Stomach (tissue), 9 donors: ENCODE results near the gene POU3F1. TPM values are rescaled to one million over a fixed set of nuclear protein-coding genes. Genes with fewer than 3 reads are reported as not detected.

Source experiments
- DNase-seq, 2 donors: peaks; one replicate each; pipeline versions ENCODE4 v3.0.0 to v3.0.0-alpha.2; 2013 to 2019
- H3K27ac ChIP-seq, 5 donors: fragments of 200-600 bp in 4 of 5; sonication (generic) in 4 of 5; one replicate each; pipeline ENCODE4 v1.5.1; 2013 to 2019; ENCODE audit warnings: mild to moderate bottlenecking in 1 of 5, moderate library complexity in 1 of 5
- H3K27me3 ChIP-seq, 3 donors: fragments of 200-600 bp; sonication (generic); one replicate each; pipeline ENCODE4 v1.5.1; 2017 to 2019; ENCODE audit warnings: mixed run types in 1 of 3
- H3K36me3 ChIP-seq, 4 donors: fragments of 200-600 bp; sonication (generic); 1 replicate in 3 of 4; 2 replicates in 1 of 4; pipeline ENCODE4 v1.5.1; 2016 to 2019
- H3K4me1 ChIP-seq, 4 donors: fragments of 200-600 bp; sonication (generic); one replicate each; pipeline ENCODE4 v1.5.1; 2016 to 2019
- H3K4me3 ChIP-seq, 4 donors: fragments of 200-600 bp; sonication (generic) in 3 of 4; one replicate each; pipeline ENCODE4 v1.5.1; 2016 to 2019; ENCODE audit warnings: mild to moderate bottlenecking in 1 of 4
- H3K9me3 ChIP-seq, 4 donors: fragments of 200-600 bp; sonication (generic); one replicate each; pipeline ENCODE4 v1.5.1; 2016 to 2019
- EP300 ChIP-seq: sonication (generic); formaldehyde crosslinking; IDR thresholded peaks from one replicate; pipeline ENCODE4 v1.6.1; 2017; ENCODE audit warnings: antibody characterized with exemption
- POLR2A ChIP-seq, 4 donors: fragments of 450-650 bp; IDR thresholded peaks; one replicate each; pipeline ENCODE4 v1.6.1; 2016; ENCODE audit warnings: antibody characterized with exemption in 4 of 4, control low read depth in 2 of 4, mild to moderate bottlenecking in 1 of 4, moderate library complexity in 1 of 4
- POLR2AphosphoS5 ChIP-seq, 3 donors: sonication (generic); formaldehyde crosslinking; IDR thresholded peaks; one replicate each; pipeline ENCODE4 v1.6.1; 2016; ENCODE audit warnings: antibody characterized with exemption in 3 of 3
- WGBS, 5 donors: extraction: QIAGEN DNeasy Blood & Tissue Kit in 3 of 5; methylation state at CpG; one replicate each; pipeline versions ENCODE4 v1.1.5 to v1.1.7; 2013 to 2018; 5-methylcytosine and 5-hydroxymethylcytosine counted together
- intact Hi-C: fragments of 100-400 bp; cut with DNase I; formaldehyde crosslinking; loops from one replicate; pipeline ENCODE4 v1.15.1; 2023; ENCODE audit warnings: low total_unique reads
- polyA plus RNA-seq, 3 donors: library from polyadenylated mRNA; stranded (reverse); fragments of 200-250 nt; gene quantifications; one replicate each; pipeline ENCODE4 v1.2.3, GENCODE V29; 2013
- total RNA-seq, 5 donors: library from RNA; depleted of rRNA; stranded (reverse); fragments of >200 nt; gene quantifications; one replicate each; pipeline versions ENCODE4 v1.1.0 to v1.2.3, GENCODE V29; 2014 to 2016
- TF ChIP-seq, protein P1 (sequence below), 7 experiments: fragments of 450-650 bp in 4 of 7; fragments of 200-600 bp in 3 of 7; sonication (generic) in 3 of 7; IDR thresholded peaks; one replicate each; pipeline ENCODE4 v1.5.1; 2016 to 2019; ENCODE audit warnings: antibody characterized with exemption in 7 of 7, control low read depth in 2 of 7, mild to moderate bottlenecking in 1 of 7
- donor health status: healthy with polysubstance abuse.
- donor health status: Bipolar disorder and iron deficiency.
- donor health status: healthy.

The POU3F1 gene
- total and polyA plus RNA-seq, 8 donors: 0.20 TPM; not detected in 7

DNA sequence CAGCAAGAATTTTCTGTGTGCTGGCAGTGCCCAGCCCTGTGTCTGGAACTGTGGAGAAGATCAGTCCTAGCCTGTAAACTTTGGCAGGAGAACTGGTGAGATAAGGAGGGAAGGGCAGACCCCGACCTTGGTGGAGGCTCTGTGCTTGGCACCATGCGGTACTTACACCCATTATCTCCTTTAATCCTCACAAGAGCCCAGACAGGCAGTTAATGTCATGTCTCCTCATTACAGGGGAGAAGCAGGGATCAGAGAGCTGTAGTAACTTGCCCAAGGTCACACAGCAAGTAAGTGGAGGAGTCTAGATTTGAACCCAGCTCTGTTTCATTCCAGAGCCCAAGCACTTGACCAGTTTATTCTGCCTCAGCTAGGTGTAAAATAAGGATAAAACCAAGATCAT lies 13.9 kb upstream of the POU3F1 start:
- Histone ChIP-seq H3K4me3 (no peak overlapping the region), H3K27ac (no peak overlapping the region), H3K27me3 (peaks cover 0 to 2% (median 0%) of the 10 kb centered on the region in 3 donors), H3K9me3 (no peaks in the 10 kb centered on the region), H3K4me1 (no peaks in the 10 kb centered on the region), H3K36me3 (no peaks in the 10 kb centered on the region)
- WGBS, 5 donors: 35 to 57% (median 54%) methylated on average over 2 of the region's 2 CpGs
- TF ChIP-seq POLR2AphosphoS5 (IDR thresholded peaks at IDR 0.05) (no peak), EP300 (no peak), POLR2A (IDR thresholded peaks at IDR 0.05) (no peak)
- TF ChIP-seq, protein P1, sequence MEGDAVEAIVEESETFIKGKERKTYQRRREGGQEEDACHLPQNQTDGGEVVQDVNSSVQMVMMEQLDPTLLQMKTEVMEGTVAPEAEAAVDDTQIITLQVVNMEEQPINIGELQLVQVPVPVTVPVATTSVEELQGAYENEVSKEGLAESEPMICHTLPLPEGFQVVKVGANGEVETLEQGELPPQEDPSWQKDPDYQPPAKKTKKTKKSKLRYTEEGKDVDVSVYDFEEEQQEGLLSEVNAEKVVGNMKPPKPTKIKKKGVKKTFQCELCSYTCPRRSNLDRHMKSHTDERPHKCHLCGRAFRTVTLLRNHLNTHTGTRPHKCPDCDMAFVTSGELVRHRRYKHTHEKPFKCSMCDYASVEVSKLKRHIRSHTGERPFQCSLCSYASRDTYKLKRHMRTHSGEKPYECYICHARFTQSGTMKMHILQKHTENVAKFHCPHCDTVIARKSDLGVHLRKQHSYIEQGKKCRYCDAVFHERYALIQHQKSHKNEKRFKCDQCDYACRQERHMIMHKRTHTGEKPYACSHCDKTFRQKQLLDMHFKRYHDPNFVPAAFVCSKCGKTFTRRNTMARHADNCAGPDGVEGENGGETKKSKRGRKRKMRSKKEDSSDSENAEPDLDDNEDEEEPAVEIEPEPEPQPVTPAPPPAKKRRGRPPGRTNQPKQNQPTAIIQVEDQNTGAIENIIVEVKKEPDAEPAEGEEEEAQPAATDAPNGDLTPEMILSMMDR (IDR thresholded peaks at IDR 0.05): no peak
- intact Hi-C loops: no loop called here
- DNase-seq: no peak

DNA sequence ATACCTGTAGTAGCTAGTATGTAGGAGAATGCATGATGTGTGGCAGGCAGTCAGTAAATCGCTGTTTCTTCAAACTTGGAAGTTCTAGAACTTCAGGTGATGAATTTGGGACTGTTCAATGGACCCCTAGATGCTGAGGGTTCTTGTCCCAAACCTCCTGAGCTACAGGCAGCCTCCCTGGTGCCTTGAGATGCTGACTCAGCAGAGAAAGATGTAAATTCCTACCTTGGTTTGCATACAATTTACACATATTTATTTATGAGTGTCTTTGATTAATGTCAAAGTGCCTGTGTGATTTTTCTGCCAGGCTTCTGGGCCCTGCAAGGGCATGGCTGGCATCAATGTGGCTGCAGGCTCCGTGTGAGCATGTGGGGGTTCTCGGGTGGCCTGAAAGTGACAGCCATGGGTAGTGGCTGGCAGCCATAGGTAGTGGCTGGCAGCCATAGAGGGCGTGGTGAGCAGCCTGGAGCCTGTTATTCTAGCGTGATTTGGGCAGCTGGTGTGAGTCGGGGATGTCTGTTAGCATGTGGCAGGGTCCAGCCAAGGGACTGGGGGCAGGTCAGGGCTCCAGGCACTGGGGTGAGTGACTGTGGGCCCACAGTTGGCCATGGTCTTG lies 13.2 kb upstream of the POU3F1 start:
- no peaks in the 10 kb centered on the region for H3K9me3 ChIP-seq
- no peaks in the 10 kb centered on the region for H3K4me1 ChIP-seq
- H3K27ac ChIP-seq: no peak overlapping the region
- WGBS, 5 donors: 56 to 75% (median 61%) methylated on average over 5 to 6 of the region's 6 CpGs
- H3K27me3 ChIP-seq: peaks cover 0 to 9% (median 0%) of the 10 kb centered on the region in 3 donors
- intact Hi-C loops: no loop called here
- H3K36me3 ChIP-seq: no peaks in the 10 kb centered on the region
- no peak for DNase-seq
- TF ChIP-seq, protein P1 (IDR thresholded peaks at IDR 0.05): no peak
- TF ChIP-seq POLR2A (IDR thresholded peaks at IDR 0.05) (no peak), POLR2AphosphoS5 (IDR thresholded peaks at IDR 0.05) (no peak), EP300 (no peak)
- H3K4me3 ChIP-seq: no peak overlapping the region

DNA sequence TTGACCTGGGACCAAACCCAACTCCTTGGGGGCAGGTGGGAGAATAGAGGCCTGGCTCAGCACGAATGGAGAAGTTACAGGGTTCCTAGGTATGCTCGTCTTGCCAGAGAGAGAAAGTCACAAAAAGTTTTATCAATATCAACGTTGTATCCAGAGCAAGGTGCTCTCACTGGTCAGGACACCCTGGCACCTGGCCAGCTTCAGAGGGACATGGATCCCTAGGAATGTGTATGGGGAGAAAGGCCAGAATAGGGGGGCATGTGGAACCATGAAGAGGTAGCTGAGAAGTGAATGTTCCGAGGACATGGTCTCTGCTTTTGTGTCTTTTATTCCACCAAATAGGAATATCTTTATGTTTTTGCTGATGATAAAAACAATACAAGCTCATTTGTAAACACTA lies 9.4 kb upstream of the POU3F1 start:
- intact Hi-C loops: no loop called here
- Histone ChIP-seq H3K27ac (no peak overlapping the region), H3K27me3 (peaks cover 0 to 44% (median 4%) of the 10 kb centered on the region in 3 donors), H3K36me3 (no peaks in the 10 kb centered on the region), H3K4me1 (no peaks in the 10 kb centered on the region), H3K9me3 (no peaks in the 10 kb centered on the region), H3K4me3 (no peak overlapping the region)
- TF ChIP-seq POLR2A (IDR thresholded peaks at IDR 0.05) (no peak), EP300 (no peak), POLR2AphosphoS5 (IDR thresholded peaks at IDR 0.05) (no peak)
- TF ChIP-seq, protein P1 (IDR thresholded peaks at IDR 0.05): no peak
- DNase-seq: no peak
- WGBS, 5 donors: 56 to 72% (median 64%) methylated on average over 4 of the region's 4 CpGs

DNA sequence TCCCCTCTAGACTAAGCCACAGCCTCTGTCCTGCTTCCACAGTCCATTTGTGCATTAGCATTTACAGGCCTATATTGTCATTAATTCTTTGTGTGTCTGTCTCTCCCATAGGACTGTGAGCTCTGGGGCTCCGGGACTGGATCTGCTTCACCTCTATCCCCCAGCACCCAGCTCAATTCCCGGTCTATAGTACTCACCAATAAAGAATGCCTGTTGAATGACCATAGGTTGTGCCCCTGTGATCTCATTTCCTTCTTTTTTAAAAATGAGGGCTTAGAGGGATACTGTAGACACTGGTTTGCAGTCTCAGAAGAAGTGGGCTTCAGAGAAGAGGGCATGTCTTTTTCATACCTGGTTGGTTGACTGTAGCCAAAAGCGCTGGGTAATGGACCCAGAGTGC lies 8.8 kb upstream of the POU3F1 start:
- Histone ChIP-seq H3K27ac (no peak overlapping the region), H3K4me1 (no peaks in the 10 kb centered on the region), H3K9me3 (no peaks in the 10 kb centered on the region), H3K27me3 (peaks cover 0 to 50% (median 4%) of the 10 kb centered on the region in 3 donors), H3K4me3 (no peak overlapping the region), H3K36me3 (no peaks in the 10 kb centered on the region)
- intact Hi-C loops: no loop called here
- TF ChIP-seq POLR2A (IDR thresholded peaks at IDR 0.05) (no peak), POLR2AphosphoS5 (IDR thresholded peaks at IDR 0.05) (no peak), EP300 (no peak)
- TF ChIP-seq, protein P1 (IDR thresholded peaks at IDR 0.05): no peak
- no peak for DNase-seq
- WGBS, 5 donors: 81 to 88% (median 82%) methylated on average over 3 of the region's 3 CpGs
